WTC11 (cell line): ENCODE results near the gene OSMR. TPM values are rescaled to one million over a fixed set of nuclear protein-coding genes. Genes with fewer than 3 reads are reported as not detected.

ENCODE experiments used
- ATAC-seq: fragments of 200-7000 bp; cut with Tn5 transposase; 2 replicates; pipeline ENCODE4 v1.10.0; 2021; ENCODE audit warnings: mild to moderate bottlenecking, moderate library complexity
- CTCF ChIA-PET: fragments of 300-600 bp; sonication (Branson Sonifier 250); formaldehyde crosslinking; loops from one replicate; lab custom pipeline; 2021; ENCODE audit warnings: antibody characterized with exemption; lab: Charles Lee
- POLR2A ChIA-PET: fragments of 350-600 bp; sonication (Branson Sonifier 250); formaldehyde crosslinking; loops from one replicate; lab custom pipeline; 2021; ENCODE audit warnings: antibody characterized with exemption; lab: Charles Lee
- DNase-seq: peaks from one replicate; pipeline ENCODE4 v3.0.0; 2021; ENCODE audit warnings: low spot score
- H3K27ac Mint-ChIP-seq: 2 replicates; pipeline ENCODE4 v1.8.0; 2021; ENCODE audit warnings: mixed read lengths
- H3K27me3 Mint-ChIP-seq: 2 replicates; pipeline ENCODE4 v1.8.0; 2021; ENCODE audit warnings: low read depth, mild to moderate bottlenecking, moderate library complexity, mixed read lengths
- H3K36me3 Mint-ChIP-seq: 2 replicates; pipeline ENCODE4 v1.8.0; 2021; ENCODE audit warnings: mixed read lengths
- H3K4me1 Mint-ChIP-seq: 2 replicates; pipeline ENCODE4 v1.8.0; 2022; ENCODE audit warnings: mixed read lengths
- H3K4me3 Mint-ChIP-seq: 2 replicates; pipeline ENCODE4 v1.8.0; 2021; ENCODE audit warnings: mild to moderate bottlenecking, moderate library complexity, mixed read lengths
- H3K9me3 Mint-ChIP-seq: 2 replicates; pipeline ENCODE4 v1.8.0; 2021; ENCODE audit warnings: mixed read lengths
- CBFB ChIP-seq: sonication (generic); formaldehyde crosslinking; IDR thresholded peaks from 2 replicates; pipeline ENCODE4 v1.8.1; 2022; ENCODE audit warnings: mild to moderate bottlenecking, low read depth, missing genetic modification reagents
- GRHL2 ChIP-seq: fragments of 250-450 bp; sonication (Bioruptor Pico); IDR thresholded peaks from 2 replicates; pipeline ENCODE4 v1.8.0; 2022; ENCODE audit warnings: mild to moderate bottlenecking, moderate library complexity; ENCODE audit not compliant: insufficient replicate concordance, severe bottlenecking
- HMGA2 ChIP-seq: fragments of 250-450 bp; sonication (Bioruptor Pico); IDR thresholded peaks from 2 replicates; pipeline ENCODE4 v1.4.0; 2021; ENCODE audit warnings: mild to moderate bottlenecking, moderate library complexity
- IRF1 ChIP-seq: sonication (generic); formaldehyde crosslinking; IDR thresholded peaks from 2 replicates; pipeline ENCODE4 v1.8.0; 2023; ENCODE audit warnings: missing genetic modification reagents
- NFATC4 ChIP-seq: fragments of 250-450 bp; sonication (Bioruptor Pico); IDR thresholded peaks from 2 replicates; pipeline ENCODE4 v1.9.0; 2021; ENCODE audit warnings: mild to moderate bottlenecking
- NFYB ChIP-seq: sonication (generic); formaldehyde crosslinking; conservative IDR thresholded peaks from 2 replicates; pipeline ENCODE4 v1.8.0; 2022; ENCODE audit warnings: low read depth, missing genetic modification reagents
- PRRX2 ChIP-seq: fragments of 250-450 bp; sonication (Bioruptor Pico); IDR thresholded peaks from 2 replicates; pipeline ENCODE4 v1.8.0; 2021; ENCODE audit warnings: mild to moderate bottlenecking
- RORB ChIP-seq: fragments of 250-450 bp; sonication (Bioruptor Pico); IDR thresholded peaks from 2 replicates; pipeline ENCODE4 v1.9.0; 2021; ENCODE audit warnings: mild to moderate bottlenecking
- SMAD3 ChIP-seq: sonication (generic); formaldehyde crosslinking; IDR thresholded peaks from 2 replicates; pipeline ENCODE4 v1.8.0; 2022; ENCODE audit warnings: missing genetic modification reagents, mild to moderate bottlenecking, borderline replicate concordance
- TP53 ChIP-seq: sonication (generic); formaldehyde crosslinking; IDR thresholded peaks from 2 replicates; pipeline ENCODE4 v1.8.1; 2023; ENCODE audit warnings: mild to moderate bottlenecking, missing genetic modification reagents
- ZNF219 ChIP-seq: sonication (generic); formaldehyde crosslinking; IDR thresholded peaks from 2 replicates; pipeline ENCODE4 v1.8.0; 2023; ENCODE audit warnings: missing genetic modification reagents, mild to moderate bottlenecking, borderline replicate concordance
- ZNF396 ChIP-seq: fragments of 250-450 bp; sonication (Bioruptor Pico); IDR thresholded peaks from 2 replicates; pipeline ENCODE4 v1.8.0; 2021; ENCODE audit warnings: mild to moderate bottlenecking, moderate library complexity, borderline replicate concordance
- ZNF532 ChIP-seq: fragments of 250-450 bp; sonication (Bioruptor Pico); IDR thresholded peaks from 2 replicates; pipeline ENCODE4 v1.9.0; 2021; ENCODE audit warnings: mild to moderate bottlenecking, borderline replicate concordance
- total RNA-seq: library from RNA; stranded (reverse); gene quantifications from 3 replicates; pipeline ENCODE4 v1.2.3, GENCODE V29; 2021
- TF ChIP-seq, protein P1 (sequence below): sonication (generic); formaldehyde crosslinking; IDR thresholded peaks from 2 replicates; pipeline ENCODE4 v1.8.1; 2023; ENCODE audit warnings: mild to moderate bottlenecking, missing genetic modification reagents, borderline replicate concordance
- TF ChIP-seq, protein P2 (sequence below): sonication (generic); formaldehyde crosslinking; IDR thresholded peaks from 2 replicates; pipeline ENCODE4 v1.8.0; 2022; ENCODE audit warnings: mild to moderate bottlenecking, missing genetic modification reagents

Gene OSMR
- total RNA-seq, 1 experiment from 2014 or later, result 2.3 TPM

GRCh38 chr5:38953426-38954012 lies 107.7 kb downstream of the OSMR start (continued):
- TF ChIP-seq ZNF532 (CRISPR knock-in tag), result no peak
- no peak for TF ChIP-seq RORB (CRISPR knock-in tag)
- TF ChIP-seq, protein P1, sequence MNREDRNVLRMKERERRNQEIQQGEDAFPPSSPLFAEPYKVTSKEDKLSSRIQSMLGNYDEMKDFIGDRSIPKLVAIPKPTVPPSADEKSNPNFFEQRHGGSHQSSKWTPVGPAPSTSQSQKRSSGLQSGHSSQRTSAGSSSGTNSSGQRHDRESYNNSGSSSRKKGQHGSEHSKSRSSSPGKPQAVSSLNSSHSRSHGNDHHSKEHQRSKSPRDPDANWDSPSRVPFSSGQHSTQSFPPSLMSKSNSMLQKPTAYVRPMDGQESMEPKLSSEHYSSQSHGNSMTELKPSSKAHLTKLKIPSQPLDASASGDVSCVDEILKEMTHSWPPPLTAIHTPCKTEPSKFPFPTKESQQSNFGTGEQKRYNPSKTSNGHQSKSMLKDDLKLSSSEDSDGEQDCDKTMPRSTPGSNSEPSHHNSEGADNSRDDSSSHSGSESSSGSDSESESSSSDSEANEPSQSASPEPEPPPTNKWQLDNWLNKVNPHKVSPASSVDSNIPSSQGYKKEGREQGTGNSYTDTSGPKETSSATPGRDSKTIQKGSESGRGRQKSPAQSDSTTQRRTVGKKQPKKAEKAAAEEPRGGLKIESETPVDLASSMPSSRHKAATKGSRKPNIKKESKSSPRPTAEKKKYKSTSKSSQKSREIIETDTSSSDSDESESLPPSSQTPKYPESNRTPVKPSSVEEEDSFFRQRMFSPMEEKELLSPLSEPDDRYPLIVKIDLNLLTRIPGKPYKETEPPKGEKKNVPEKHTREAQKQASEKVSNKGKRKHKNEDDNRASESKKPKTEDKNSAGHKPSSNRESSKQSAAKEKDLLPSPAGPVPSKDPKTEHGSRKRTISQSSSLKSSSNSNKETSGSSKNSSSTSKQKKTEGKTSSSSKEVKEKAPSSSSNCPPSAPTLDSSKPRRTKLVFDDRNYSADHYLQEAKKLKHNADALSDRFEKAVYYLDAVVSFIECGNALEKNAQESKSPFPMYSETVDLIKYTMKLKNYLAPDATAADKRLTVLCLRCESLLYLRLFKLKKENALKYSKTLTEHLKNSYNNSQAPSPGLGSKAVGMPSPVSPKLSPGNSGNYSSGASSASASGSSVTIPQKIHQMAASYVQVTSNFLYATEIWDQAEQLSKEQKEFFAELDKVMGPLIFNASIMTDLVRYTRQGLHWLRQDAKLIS (CRISPR knock-in tag), result no peak

DNA sequence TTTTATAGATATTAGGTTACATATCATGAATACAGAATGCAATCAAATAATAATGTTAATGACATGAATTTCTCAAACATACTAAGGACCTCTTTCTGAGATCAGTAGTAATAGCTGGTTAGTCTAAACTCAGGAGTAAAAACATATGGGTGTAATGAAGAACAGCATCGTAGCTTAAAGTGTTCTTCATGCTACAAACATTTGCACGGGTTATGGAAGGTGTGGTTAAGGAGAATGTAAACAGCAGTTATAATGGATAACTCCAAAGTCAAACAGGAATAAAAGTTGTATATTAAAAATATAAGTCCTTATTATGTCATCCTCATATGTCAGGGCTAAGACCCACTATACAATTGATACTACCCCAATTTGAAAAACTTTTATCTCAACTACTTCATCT lies 115.9 kb downstream of the OSMR start:
- Mint-ChIP-seq H3K27me3 (no peaks in the 10 kb centered on the region), H3K27ac (no peak overlapping the region), H3K4me3 (no peak overlapping the region), H3K36me3 (peaks cover 33% of the 10 kb centered on the region), H3K9me3 (no peaks in the 10 kb centered on the region), H3K4me1 (no peaks in the 10 kb centered on the region)
- no peak for TF ChIP-seq RORB (CRISPR knock-in tag)
- no peak for TF ChIP-seq SMAD3 (CRISPR knock-in tag)
- no peak for TF ChIP-seq IRF1
- no peak for TF ChIP-seq HMGA2 (CRISPR knock-in tag)
- TF ChIP-seq NFATC4 (CRISPR knock-in tag), result no peak
- TF ChIP-seq ZNF532 (CRISPR knock-in tag), result no peak
- TF ChIP-seq GRHL2 (CRISPR knock-in tag), result no peak
- no peak for TF ChIP-seq PRRX2
- no peak for TF ChIP-seq ZNF396 (CRISPR knock-in tag)
- TF ChIP-seq, protein P2, sequence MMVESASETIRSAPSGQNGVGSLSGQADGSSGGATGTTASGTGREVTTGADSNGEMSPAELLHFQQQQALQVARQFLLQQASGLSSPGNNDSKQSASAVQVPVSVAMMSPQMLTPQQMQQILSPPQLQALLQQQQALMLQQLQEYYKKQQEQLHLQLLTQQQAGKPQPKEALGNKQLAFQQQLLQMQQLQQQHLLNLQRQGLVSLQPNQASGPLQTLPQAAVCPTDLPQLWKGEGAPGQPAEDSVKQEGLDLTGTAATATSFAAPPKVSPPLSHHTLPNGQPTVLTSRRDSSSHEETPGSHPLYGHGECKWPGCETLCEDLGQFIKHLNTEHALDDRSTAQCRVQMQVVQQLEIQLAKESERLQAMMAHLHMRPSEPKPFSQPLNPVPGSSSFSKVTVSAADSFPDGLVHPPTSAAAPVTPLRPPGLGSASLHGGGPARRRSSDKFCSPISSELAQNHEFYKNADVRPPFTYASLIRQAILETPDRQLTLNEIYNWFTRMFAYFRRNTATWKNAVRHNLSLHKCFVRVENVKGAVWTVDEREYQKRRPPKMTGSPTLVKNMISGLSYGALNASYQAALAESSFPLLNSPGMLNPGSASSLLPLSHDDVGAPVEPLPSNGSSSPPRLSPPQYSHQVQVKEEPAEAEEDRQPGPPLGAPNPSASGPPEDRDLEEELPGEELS, result no peak
- TF ChIP-seq NFYB, result no peak
- TF ChIP-seq ZNF219 (CRISPR knock-in tag), result no peak
- no peak for TF ChIP-seq CBFB (CRISPR knock-in tag)
- no peak for TF ChIP-seq TP53 (CRISPR knock-in tag)
- ChIA-PET POLR2A (no interaction called here), CTCF (no interaction called here)
- ATAC-seq, result no peak
- DNase-seq, result no peak
